NCI-H1092 (cell line): ENCODE data around the gene PTPRT.

Experiments
- DNase-seq: peaks from one replicate; lab custom pipeline; 2025; lab: John Stamatoyannopoulos, UW

PTPRT gene

DNA sequence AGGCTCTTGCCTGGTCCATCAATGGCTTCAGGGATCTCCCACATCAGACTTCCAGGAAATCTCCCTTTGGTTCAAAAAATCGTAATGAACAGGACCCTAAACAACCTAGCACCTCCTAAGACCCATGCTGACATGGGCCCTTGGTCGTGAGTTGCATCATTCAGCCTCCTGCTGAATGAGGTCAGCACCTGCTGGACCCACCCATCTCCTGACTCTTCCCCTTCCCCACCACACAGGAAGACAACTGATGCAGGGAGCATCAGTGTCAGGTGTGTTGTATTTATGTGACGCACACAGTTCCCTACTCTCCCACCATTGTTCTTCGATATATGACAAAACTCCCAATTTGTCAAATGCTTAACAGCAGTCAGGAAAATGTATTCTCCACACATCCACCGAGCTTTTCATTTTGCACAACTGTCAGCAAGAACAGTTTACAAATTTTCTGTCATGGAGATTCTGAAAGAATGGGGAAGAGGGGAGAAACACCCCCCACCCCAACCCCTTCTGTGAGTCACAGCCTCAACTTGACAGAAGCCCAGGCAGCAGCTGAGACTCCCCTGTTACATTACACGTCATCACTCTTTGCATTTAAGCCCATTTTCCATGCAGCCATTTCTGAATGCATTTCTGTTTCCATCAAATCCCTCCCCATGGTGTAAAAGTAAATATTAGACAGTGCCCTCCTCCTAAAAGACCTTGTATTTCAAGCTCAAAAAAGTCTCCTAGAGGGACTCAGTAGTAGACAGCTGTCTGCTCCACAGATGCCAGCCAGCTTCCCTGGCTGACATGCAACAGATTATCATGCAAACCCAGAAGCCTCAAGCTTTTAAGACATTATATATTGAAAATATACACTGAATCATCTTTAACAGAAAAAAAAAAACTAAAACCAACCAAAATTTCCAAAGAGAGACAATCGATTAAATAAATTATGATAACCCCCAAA, 577.5 kb downstream of the PTPRT start:
- DNase-seq: no peak

DNA sequence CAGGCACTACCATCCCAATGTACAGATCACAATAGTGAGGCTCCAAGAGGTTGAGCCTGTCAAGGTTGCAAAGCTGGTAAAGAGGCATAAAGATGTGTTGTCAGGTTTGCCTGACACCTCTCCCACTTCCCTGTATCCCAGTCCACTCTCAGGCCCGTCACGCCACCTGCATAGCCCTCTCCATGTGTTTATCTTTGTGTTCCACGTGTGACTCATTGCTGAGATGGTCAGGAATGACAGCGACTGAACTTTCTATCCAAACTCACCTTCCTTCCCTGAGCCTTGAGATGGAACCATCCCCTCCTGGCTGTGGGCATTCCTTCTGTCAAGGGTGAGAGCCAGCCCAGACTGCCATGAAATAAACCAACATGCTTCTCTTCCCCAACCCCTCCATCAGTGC, 578.3 kb downstream of the PTPRT start:
- no peak for DNase-seq

DNA sequence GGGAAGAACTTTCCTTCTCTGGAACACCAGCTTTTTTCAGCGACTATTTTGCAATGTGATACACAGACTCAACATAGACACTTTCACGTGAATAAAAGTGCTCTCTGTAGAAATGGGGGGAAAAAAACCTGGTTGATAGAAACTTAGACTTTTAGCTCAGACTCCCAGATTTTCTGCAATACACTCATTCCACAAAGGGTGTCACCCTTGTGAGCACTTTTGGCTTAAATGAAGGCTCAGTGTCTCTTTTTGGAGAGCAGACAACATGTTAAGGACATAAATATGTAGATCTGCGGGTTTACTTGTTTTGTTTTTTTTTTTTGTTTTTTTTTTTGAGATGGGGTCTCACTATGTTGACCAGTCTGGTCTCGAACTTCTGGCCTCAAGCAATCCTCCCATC, 579.6 kb downstream of the PTPRT start:
- no peak for DNase-seq

DNA sequence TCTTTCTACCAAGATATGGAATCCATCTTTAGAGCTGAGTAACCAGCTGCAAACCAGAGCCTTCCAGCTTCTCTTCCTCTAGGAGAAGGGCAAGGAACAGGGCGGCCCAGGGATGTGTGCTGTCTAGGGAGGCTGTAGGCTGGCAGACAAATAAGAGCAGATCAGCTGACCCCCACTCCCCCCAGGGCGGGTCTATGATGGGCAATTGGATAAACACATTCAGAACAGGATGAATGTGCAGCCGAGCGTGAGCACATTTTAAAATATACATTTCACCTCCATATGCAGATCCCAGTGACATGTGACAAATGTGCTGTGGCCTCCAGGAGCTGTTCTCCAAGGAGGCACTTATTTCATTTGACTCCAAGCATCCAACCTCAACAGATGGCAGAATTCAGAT, 580.1 kb downstream of the PTPRT start:
- no peak for DNase-seq

- DNase-seq: no peak
Observed at GRCh38 chr20:42604998-42605956, 584.4 kb downstream of the PTPRT start.

- no peak for DNase-seq
Observed at GRCh38 chr20:42603655-42604054, 586.1 kb downstream of the PTPRT start.

DNA sequence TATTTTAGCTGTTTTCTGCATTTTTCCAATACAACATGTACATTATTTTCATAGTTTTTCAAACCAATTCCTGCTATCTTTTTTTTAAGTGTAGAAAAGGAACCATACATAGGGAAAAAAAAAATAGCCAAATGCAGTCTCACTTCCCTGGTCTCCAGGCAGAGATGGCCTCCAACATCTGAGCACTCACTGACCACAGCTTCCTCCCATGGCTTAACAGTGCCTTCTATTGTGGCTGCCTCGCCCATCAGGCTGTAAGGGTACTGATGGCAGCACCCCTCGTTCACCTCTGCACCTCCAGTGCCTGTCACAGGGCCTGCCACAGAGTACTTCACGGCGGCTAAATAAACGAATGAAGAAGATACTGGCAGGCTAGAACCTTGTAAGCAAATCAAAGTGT, 591.1 kb downstream of the PTPRT start:
- no peak for DNase-seq

DNA sequence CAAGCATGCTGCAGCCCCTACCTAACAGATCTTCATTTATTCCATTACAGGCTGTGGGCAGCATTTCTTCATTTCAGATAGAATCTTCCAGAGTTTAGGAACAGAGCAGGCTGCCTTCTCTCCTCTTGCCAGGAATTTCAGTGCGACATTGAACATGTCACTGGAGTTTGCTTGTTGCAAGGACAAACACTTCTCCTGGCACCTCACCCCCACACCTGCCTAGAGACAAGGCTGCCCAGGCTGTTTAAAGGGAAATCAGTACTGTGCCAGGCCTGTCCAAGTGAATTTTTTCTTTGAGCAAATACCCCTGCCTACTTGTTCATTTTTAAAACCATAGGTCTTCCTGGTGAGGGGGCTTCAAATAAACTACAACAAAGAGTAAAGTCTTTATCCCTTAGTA, 594.1 kb downstream of the PTPRT start:
- no peak for DNase-seq

DNA sequence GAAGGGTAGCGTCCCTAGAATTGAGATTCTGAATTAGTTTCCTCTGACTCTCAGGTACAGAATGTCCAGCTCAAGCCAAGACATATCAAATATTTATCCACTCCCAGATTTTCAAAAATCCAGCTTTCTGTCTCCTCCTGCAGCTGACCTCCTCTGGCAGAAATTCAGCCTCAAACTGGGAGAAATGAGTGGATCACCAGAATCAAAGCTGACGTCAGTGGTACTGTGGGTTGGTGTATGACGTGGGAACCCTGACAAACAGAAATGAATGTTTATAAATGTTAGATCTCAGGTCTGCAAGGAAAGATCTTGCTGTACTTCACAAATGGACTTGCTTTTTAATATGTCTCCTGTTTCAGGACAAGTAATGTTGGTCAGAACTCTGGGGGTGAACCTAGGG, 595.0 kb downstream of the PTPRT start:
- DNase-seq: no peak

DNA sequence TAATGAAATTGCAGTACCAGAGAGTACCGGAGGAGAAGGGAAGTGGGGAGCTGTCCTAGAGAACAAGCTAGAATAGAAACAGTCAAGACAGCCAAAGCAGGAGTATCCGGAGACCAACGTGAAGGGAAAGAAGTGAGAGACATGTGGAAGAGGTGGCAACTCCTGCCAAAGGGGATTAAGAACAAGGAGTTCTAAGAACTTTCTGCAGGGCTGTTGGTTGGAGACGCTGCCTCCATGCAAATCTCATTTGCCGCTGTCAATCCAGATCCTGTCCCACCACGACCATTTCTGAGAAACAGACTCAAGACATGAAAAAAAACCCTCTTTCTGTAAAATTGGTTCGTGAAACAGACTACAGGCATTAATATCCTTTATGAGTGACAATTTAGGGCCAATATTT, 595.7 kb downstream of the PTPRT start:
- DNase-seq: no peak

DNA sequence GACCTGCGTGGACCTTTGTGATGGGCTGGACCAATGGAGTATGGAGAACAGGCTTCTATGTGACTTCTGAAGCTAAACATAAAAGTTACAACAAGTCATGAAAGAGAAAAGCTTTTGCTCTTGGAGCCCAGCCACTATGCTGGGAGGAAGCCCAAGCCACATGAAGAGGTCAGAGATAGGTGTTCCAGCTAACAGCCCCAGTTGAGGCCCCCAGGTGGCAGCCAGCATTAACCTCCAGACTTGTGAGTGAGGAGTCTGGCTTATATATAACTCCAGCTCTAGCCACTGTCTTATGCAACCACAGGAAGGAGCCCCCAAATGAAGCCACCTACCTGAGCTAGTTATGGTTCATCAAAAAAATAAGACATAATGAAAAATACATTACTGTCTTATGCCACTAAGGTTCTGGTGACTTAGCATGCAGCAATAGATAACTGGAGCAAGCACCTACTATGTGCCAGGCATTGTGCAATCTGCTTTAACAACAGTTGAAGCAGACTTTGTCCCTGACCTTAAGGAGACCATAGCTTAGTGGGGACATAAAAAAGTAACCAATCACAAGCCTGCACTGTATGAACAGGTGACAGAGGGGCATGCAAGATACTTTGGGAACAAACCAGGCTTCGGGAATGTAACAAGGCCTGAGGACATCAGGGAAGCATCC, 599.6 kb downstream of the PTPRT start:
- no peak for DNase-seq

- DNase-seq: no peak
Observed at GRCh38 chr20:42588847-42589246, 600.9 kb downstream of the PTPRT start.

GRCh38 chr20:42587427-42587826, 602.3 kb downstream of the PTPRT start:
- no peak for DNase-seq

- DNase-seq: no peak
Observed at GRCh38 chr20:42581311-42581710, 608.4 kb downstream of the PTPRT start.

DNA sequence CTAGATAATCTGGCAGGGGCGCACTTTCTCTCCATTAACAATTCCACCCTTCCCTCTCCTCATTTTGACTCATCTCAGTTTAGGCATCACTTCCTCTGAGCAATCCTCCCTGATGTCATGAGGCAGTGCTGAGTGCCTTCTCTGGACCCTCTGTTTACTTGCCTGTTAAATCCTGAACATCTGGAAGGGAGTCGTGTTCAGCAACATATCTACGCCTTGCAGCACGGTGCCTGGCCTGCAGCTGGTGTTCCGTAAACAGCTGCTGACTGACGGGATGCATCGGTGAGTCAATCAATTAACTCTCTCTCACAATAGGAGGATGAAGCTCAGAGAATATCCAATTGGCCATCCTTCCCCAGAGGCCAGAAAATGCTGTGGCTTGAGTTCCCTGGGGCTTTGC, 613.5 kb downstream of the PTPRT start:
- no peak for DNase-seq

- no peak for DNase-seq
Observed at GRCh38 chr20:42572320-42573016, 617.2 kb downstream of the PTPRT start.

GRCh38 chr20:42567409-42567808, 622.3 kb downstream of the PTPRT start:
- DNase-seq: no peak

- DNase-seq: no peak
Observed at GRCh38 chr20:42565235-42565995, 624.3 kb downstream of the PTPRT start.

DNA sequence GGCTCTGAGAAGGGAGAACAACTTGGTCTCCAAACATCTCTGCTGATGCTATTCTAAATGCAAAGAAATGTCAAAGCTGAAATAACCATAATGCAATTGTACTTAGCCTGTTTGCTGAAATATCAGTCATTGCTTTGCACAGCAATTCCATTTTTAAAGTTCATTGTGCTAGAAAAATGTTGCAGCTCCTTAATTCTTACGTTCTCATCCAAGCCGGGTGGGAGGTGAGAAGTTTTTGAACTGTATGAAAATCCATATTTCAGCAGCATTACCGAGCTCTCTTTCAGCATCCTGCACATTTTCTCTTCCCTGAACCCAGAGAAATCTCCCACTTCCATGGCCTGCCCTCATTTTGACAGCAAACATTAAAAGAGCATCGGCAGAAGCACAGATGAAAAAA, 630.0 kb downstream of the PTPRT start:
- DNase-seq: no peak

- DNase-seq: no peak
Observed at GRCh38 chr20:42556575-42556974, 633.1 kb downstream of the PTPRT start.

GRCh38 chr20:42553374-42553773, 636.3 kb downstream of the PTPRT start:
- DNase-seq: no peak
